ENCODE results near the gene DAPK2.
"Not testable (repeated sequence)": the region's sequence is repeated elsewhere in the genome, so short reads cannot be mapped to it uniquely, and the experiment has no call there.

Gene DAPK2

DNA sequence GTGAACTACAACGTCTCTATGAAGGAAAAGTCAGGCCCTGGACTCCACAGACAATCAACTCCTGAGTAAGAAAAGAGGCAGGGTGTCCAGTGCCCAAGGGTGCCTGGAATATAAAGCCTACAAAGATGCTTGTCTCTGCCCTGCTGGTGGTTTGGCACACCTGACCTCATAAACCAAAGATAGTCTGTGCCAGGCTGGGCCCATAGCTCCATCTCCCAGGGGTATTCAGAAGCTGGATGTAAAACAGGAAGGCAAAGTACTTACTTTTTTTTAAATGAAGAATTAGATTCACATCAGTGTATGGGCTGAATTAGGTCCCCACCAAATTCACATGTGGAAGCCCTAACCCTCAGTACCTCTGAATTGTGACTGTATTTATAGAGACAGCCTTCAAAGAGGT, 146.0 kb downstream of the DAPK2 start:
- TF ChIP-seq, protein P1, sequence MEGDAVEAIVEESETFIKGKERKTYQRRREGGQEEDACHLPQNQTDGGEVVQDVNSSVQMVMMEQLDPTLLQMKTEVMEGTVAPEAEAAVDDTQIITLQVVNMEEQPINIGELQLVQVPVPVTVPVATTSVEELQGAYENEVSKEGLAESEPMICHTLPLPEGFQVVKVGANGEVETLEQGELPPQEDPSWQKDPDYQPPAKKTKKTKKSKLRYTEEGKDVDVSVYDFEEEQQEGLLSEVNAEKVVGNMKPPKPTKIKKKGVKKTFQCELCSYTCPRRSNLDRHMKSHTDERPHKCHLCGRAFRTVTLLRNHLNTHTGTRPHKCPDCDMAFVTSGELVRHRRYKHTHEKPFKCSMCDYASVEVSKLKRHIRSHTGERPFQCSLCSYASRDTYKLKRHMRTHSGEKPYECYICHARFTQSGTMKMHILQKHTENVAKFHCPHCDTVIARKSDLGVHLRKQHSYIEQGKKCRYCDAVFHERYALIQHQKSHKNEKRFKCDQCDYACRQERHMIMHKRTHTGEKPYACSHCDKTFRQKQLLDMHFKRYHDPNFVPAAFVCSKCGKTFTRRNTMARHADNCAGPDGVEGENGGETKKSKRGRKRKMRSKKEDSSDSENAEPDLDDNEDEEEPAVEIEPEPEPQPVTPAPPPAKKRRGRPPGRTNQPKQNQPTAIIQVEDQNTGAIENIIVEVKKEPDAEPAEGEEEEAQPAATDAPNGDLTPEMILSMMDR (IDR thresholded peaks at IDR 0.05; ENCODE audit: unreplicated experiment in 3 of 3), result no peak
- Mint-ChIP-seq H3K4me1 (peaks cover 60% of the 10 kb centered on the region), H3K36me3 (ENCODE audit: low read depth) (no peaks in the 10 kb centered on the region), H3K27me3 (ENCODE audit: low read depth) (peaks cover 16% of the 10 kb centered on the region), H3K27ac (no peak overlapping the region), H3K4me3 (no peak overlapping the region), H3K9me3 (no peaks in the 10 kb centered on the region)

DNA sequence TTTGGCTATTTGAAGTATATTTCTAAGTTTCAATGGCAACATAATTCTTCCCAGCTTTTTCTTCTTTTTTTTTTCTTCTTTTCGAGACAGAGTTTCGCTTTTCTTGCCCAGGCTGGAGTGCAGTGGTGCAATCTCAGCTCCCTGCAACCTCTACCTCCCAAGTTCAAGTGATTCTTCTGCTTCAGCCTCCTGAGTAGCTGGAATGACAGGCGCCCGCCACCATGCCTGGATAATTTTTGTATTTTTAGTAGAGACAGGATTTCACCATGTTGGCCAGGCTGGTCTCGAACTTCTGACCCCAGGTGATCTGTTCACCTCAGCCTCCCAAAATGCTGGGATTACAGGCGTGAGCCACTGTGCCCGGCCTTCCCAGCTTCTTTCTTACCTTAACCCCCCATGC, 146.7 kb downstream of the DAPK2 start:
- H3K9me3 Mint-ChIP-seq; H3K4me3 Mint-ChIP-seq; H3K27ac Mint-ChIP-seq; H3K36me3 Mint-ChIP-seq (ENCODE audit: low read depth): not testable (repeated sequence)
- peaks cover 59% of the 10 kb centered on the region for H3K4me1 Mint-ChIP-seq
- H3K27me3 Mint-ChIP-seq (ENCODE audit: low read depth), result peaks cover 19% of the 10 kb centered on the region

DNA sequence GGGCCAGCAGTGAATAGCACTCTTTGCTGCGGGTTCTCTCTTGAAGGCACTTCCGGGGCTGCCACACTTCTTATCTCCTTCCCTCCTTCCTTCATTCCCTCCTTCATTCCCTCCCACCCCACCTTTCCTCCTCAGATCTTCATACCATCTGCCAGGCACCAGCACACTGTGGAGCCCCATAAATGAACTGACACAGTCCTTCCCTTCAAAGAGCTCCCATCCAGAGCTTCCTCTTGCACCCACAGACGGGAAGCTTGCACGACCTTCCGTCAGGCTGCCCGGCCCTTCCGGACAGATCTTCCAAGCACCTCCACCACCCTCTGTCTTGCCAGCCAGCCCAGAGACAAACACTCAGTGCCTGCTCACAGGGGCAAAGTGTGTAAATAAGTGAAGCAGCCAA, 147.1 kb downstream of the DAPK2 start:
- no peak overlapping the region for H3K27ac Mint-ChIP-seq
- H3K27me3 Mint-ChIP-seq (ENCODE audit: low read depth), result peaks cover 19% of the 10 kb centered on the region
- H3K4me1 Mint-ChIP-seq, result peaks cover 55% of the 10 kb centered on the region
- TF ChIP-seq, protein P1 (IDR thresholded peaks at IDR 0.05; ENCODE audit: unreplicated experiment in 3 of 3), result no peak
- no peaks in the 10 kb centered on the region for H3K36me3 Mint-ChIP-seq (ENCODE audit: low read depth)
- no peaks in the 10 kb centered on the region for H3K9me3 Mint-ChIP-seq
- no peak overlapping the region for H3K4me3 Mint-ChIP-seq

DNA sequence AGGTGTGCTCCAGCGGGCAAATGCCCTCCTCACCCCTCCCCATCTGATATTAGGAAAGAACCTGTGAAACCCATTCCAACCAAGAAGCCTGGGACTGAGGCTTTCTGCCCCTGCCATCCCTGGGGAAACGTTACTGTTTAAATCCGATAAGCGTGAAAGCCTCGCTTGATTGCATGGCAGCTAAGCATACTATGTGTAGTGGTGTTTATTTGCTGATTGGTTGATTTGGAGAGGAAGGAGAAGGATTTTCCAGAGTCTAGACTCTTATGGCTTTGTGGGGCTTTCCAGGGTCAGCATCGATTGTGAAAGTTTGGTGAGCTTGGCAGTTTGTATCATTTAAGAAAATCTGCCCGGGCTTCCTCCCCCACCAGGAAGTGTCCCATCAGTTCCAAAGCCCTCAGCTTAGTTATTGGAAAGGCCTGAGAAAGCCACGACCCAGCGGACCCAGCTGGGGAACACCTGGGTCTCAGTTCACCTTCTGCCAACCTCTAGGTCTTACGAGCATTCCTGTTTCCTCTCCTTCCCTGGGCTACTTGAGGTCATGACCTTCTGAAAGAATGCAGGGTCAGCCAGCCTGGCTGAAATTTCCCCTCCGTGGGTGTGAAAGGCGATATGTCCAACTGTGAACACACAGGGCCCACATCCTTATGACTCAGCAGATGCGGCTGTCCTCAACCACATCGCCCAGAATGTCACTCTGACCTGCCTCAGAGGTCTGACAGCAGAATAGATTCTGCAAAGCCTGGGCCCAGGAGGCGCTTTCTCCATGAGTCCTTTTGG, 149.8 kb downstream of the DAPK2 start:
- Mint-ChIP-seq H3K4me3 (peak overlapping the region in 1 of 3 experiments; percentile 20), H3K4me1 (peaks cover 41% of the 10 kb centered on the region), H3K27ac (peak overlapping the region; percentile 7 to 32 (median 27)), H3K36me3 (ENCODE audit: low read depth) (no peaks in the 10 kb centered on the region), H3K27me3 (ENCODE audit: low read depth) (peaks cover 23% of the 10 kb centered on the region), H3K9me3 (no peaks in the 10 kb centered on the region)
- TF ChIP-seq, protein P1 (IDR thresholded peaks at IDR 0.05; ENCODE audit: unreplicated experiment in 3 of 3), result no peak

DNA sequence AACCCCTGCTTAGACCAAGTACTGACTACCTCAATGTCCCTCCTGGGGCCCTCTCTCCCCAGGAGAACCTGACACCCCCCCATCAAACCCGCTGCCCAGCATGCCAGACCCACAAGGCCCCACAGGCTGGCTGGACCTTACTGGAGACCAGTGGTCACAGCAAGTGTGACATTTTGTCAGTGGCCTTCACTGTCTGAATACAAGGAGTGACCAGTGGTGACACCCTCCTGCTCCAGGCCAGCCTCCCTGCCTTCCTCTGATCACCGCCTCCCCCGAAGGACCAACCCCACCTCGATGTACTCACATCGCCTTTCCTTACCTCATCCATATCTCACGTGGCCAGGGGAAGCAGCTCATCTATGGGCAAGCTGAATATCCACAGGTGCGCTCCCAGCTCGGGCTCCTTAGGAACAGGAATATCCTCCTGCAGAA, 150.5 kb downstream of the DAPK2 start:
- Mint-ChIP-seq H3K4me1 (peaks cover 42% of the 10 kb centered on the region), H3K4me3 (no peak overlapping the region), H3K27ac (no peak overlapping the region), H3K36me3 (ENCODE audit: low read depth) (no peaks in the 10 kb centered on the region), H3K9me3 (no peaks in the 10 kb centered on the region), H3K27me3 (ENCODE audit: low read depth) (peaks cover 23% of the 10 kb centered on the region)
- TF ChIP-seq, protein P1 (IDR thresholded peaks at IDR 0.05; ENCODE audit: unreplicated experiment in 3 of 3), result no peak

DNA sequence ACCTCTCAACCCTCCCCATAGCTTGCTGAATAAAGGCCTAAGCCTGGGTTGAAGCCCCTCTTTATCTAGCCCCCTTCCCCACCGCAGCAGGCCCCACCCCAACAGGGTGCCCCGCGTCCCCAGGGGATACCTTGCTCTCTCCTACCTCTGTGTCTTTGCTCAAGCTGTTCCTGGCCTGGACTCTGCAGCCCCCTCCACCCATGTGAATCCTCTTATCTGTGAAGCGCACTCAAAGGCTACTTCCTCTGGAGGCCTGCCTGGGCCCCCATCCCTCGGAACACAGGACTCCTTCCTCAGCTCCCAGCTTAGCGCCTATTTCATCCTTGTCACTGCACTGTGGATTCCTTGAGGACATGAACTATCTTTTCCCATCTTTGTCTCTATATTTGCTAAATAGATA, 151.1 kb downstream of the DAPK2 start:
- H3K27ac Mint-ChIP-seq, result no peak overlapping the region
- peaks cover 23% of the 10 kb centered on the region for H3K27me3 Mint-ChIP-seq (ENCODE audit: low read depth)
- no peaks in the 10 kb centered on the region for H3K9me3 Mint-ChIP-seq
- H3K4me1 Mint-ChIP-seq, result peaks cover 39% of the 10 kb centered on the region
- H3K4me3 Mint-ChIP-seq, result no peak overlapping the region
- no peaks in the 10 kb centered on the region for H3K36me3 Mint-ChIP-seq (ENCODE audit: low read depth)
- TF ChIP-seq, protein P1 (IDR thresholded peaks at IDR 0.05; ENCODE audit: unreplicated experiment in 3 of 3), result no peak

Measured in nephron (organoid).